K562 (cell line): ENCODE data around the gene SEC14L2. TPM values are rescaled to one million over a fixed set of nuclear protein-coding genes. Genes with fewer than 3 reads are reported as not detected.

Experiments
- HDAC8 ChIP-seq: fragments of 450-650 bp; IDR thresholded peaks from 2 replicates; pipeline ENCODE4 v1.6.1; 2016; ENCODE audit warnings: mild to moderate bottlenecking, missing genetic modification characterization, moderate library complexity, missing compliant biosample characterization
- PHB2 ChIP-seq: fragments of 450-650 bp; IDR thresholded peaks from 2 replicates; pipeline ENCODE4 v1.6.1; 2017; ENCODE audit warnings: low read depth
- PHTF2 ChIP-seq: fragments of 250-450 bp; sonication (Bioruptor Pico); IDR thresholded peaks from 2 replicates; pipeline ENCODE4 v1.5.0; 2021; ENCODE audit warnings: mild to moderate bottlenecking
- POU5F1 ChIP-seq: fragments of 150-350 bp; IDR thresholded peaks from 2 replicates; pipeline ENCODE4 v1.6.1; 2014; ENCODE audit warnings: borderline replicate concordance, low read length, low read depth, mild to moderate bottlenecking; ENCODE audit not compliant: partially characterized antibody
- VEZF1 ChIP-seq: fragments of 200-800 bp; sonication (Bioruptor generic); IDR thresholded peaks from 2 replicates; pipeline ENCODE4 v1.6.1; 2017; ENCODE audit warnings: missing genetic modification characterization, missing compliant biosample characterization
- XRCC5 ChIP-seq: fragments of 200-400 bp; formaldehyde crosslinking; IDR thresholded peaks from 2 replicates; pipeline ENCODE4 v1.6.1; 2017; ENCODE audit warnings: low read depth, mild to moderate bottlenecking, low read length
- ZBTB33 ChIP-seq: sonication (generic); formaldehyde crosslinking; IDR thresholded peaks from 2 replicates; pipeline ENCODE4 v1.8.1; 2023; ENCODE audit warnings: mild to moderate bottlenecking, missing genetic modification reagents
- ZNF239 ChIP-seq: fragments of 250-450 bp; sonication (Bioruptor Pico); IDR thresholded peaks from 2 replicates; pipeline ENCODE4 v1.4.0; 2020; ENCODE audit warnings: mild to moderate bottlenecking
- ZNF318 ChIP-seq, 2 experiments: fragments of 450-650 bp; IDR thresholded peaks; 2 replicates each; pipeline ENCODE4 v1.6.1; 2016; ENCODE audit warnings: mild to moderate bottlenecking in 2 of 2, borderline replicate concordance in 1 of 2, low read depth in 1 of 2, moderate library complexity in 1 of 2
- ZNF511 ChIP-seq: sonication (generic); formaldehyde crosslinking; IDR thresholded peaks from 2 replicates; pipeline ENCODE4 v1.8.0; 2022; ENCODE audit warnings: mild to moderate bottlenecking, missing genetic modification reagents
- ZNF696 ChIP-seq: fragments of 250-450 bp; sonication (Bioruptor Pico); conservative IDR thresholded peaks from 2 replicates; pipeline ENCODE4 v1.4.0; 2020; ENCODE audit warnings: mild to moderate bottlenecking, moderate library complexity
- ZNF740 ChIP-seq, 3 experiments: fragments of 200-800 bp in 1 of 3; sonication (Bioruptor generic) in 1 of 3; sonication (generic) in 1 of 3; formaldehyde crosslinking in 1 of 3; IDR thresholded peaks; 2 replicates each; pipeline versions ENCODE4 v1.6.1 to v1.8.0; 2016 to 2022; ENCODE audit warnings: mild to moderate bottlenecking in 2 of 3, missing compliant biosample characterization in 2 of 3, missing genetic modification characterization in 2 of 3, missing genetic modification reagents in 1 of 3
- polyA plus RNA-seq, 8 experiments: library from polyadenylated mRNA; depleted of rRNA in 4 of 8; stranded (reverse) in 5 of 8; unstranded in 3 of 8; fragments of >200 nt; fragmentation: Nextera tagmentation in 2 of 8; fragmentation: Illumina TruSeq in 1 of 8; extraction: Ambion mirVana in 2 of 8; extraction: Trizol in 1 of 8; gene quantifications; 2 replicates each; pipeline versions ENCODE4 v1.2.1 to v1.2.3, GENCODE V29; 2011 to 2014; ENCODE audit warnings: inconsistent platforms in 1 of 8, missing spikeins in 1 of 8
- total RNA-seq, 7 experiments: library from RNA; depleted of rRNA in 6 of 7; stranded (reverse); fragments of >200 nt in 6 of 7; fragmentation: Illumina TruSeq in 2 of 7; extraction: Trizol in 2 of 7; gene quantifications; 2 replicates each; pipeline versions ENCODE4 v1.2.1 to v1.2.3, GENCODE V29; 2011 to 2021; ENCODE audit warnings: low replicate concordance in 1 of 7

Gene SEC14L2
- total and polyA plus RNA-seq, 9 of the 15 experiments (the other 6 are each of a cell fraction or from before 2014, with no cell fraction given), result 0.03 to 0.17 (median 0.10) TPM

GRCh38 chr22:30444632-30445437, 48.0 kb downstream of the SEC14L2 start (continued):
- TF ChIP-seq ZNF740 (CRISPR knock-in tag; IDR thresholded peaks at IDR 0.05) (peak; percentile 35; the same call in 1 of the 2 replicates), ZNF740 (tag; IDR thresholded peaks at IDR 0.05) (no peak), HDAC8 (tag) (no peak), ZNF696 (CRISPR knock-in tag) (no peak), ZNF318 (IDR thresholded peaks at IDR 0.05; ENCODE audit: borderline replicate concordance in 1 of 2, low read depth in 1 of 2) (no peak), POU5F1 (no peak), ZBTB33 (CRISPR knock-in tag) (no peak), ZNF511 (no peak), ZNF239 (CRISPR knock-in tag) (no peak), VEZF1 (CRISPR knock-in tag) (peak; percentile 8; the same call in 1 of the 2 replicates), XRCC5 (peak; percentile 72; the same call in 1 of the 2 replicates), PHTF2 (no peak), PHB2 (no peak)
